ENCODE measurements around the gene FNIP2.
"Not testable (repeated sequence)": the region's sequence is repeated elsewhere in the genome, so short reads cannot be mapped to it uniquely, and the experiment has no call there.

FNIP2 gene

GRCh38 chr4:158768555-158769174, at the start of gene FNIP2:
FNIP2 (plus strand) TSS chr4:158769026; CDS start chr4:158769213, 187 bp downstream.
- peak; percentile 61 for DNase-seq (ENCODE audit: low read depth)

GRCh38 chr4:158721680-158722079, 47.1 kb upstream of the FNIP2 start:
- no peak for DNase-seq (ENCODE audit: low read depth)

GRCh38 chr4:158722291-158722916, 46.4 kb upstream of the FNIP2 start:
- DNase-seq (ENCODE audit: low read depth): no peak

GRCh38 chr4:158722917-158723793, 45.7 kb upstream of the FNIP2 start, which contains the start of gene PPID:
PPID (minus strand) TSS chr4:158723396; CDS start chr4:158723288, 108 bp downstream.
- DNase-seq (ENCODE audit: low read depth): peak; percentile 70

- no peak for DNase-seq (ENCODE audit: low read depth)
Observed at GRCh38 chr4:158724637-158725036, 44.2 kb upstream of the FNIP2 start.

- no peak for DNase-seq (ENCODE audit: low read depth)
Observed at GRCh38 chr4:158726633-158727032, 42.2 kb upstream of the FNIP2 start.

- no peak for DNase-seq (ENCODE audit: low read depth)
Observed at GRCh38 chr4:158728236-158728635, 40.6 kb upstream of the FNIP2 start.

GRCh38 chr4:158729716-158730559, 38.9 kb upstream of the FNIP2 start:
- peak; percentile 12 for DNase-seq (ENCODE audit: low read depth)

GRCh38 chr4:158738866-158739265, 30.0 kb upstream of the FNIP2 start:
- no peak for DNase-seq (ENCODE audit: low read depth)

GRCh38 chr4:158739600-158739999, 29.2 kb upstream of the FNIP2 start:
- no peak for DNase-seq (ENCODE audit: low read depth)

- DNase-seq (ENCODE audit: low read depth): no peak
Observed at GRCh38 chr4:158741326-158742021, 27.4 kb upstream of the FNIP2 start.

GRCh38 chr4:158746537-158746936, 22.3 kb upstream of the FNIP2 start:
- DNase-seq (ENCODE audit: low read depth): not testable (repeated sequence)

GRCh38 chr4:158750379-158750778, 18.4 kb upstream of the FNIP2 start:
- no peak for DNase-seq (ENCODE audit: low read depth)

GRCh38 chr4:158754385-158755180, 14.2 kb upstream of the FNIP2 start:
- DNase-seq (ENCODE audit: low read depth): no peak

- DNase-seq (ENCODE audit: low read depth): not testable (repeated sequence)
Observed at GRCh38 chr4:158755819-158756218, 13.0 kb upstream of the FNIP2 start.

- no peak for DNase-seq (ENCODE audit: low read depth)
Observed at GRCh38 chr4:158756588-158756987, 12.2 kb upstream of the FNIP2 start.

GRCh38 chr4:158758142-158758541, 10.7 kb upstream of the FNIP2 start:
- DNase-seq (ENCODE audit: low read depth): no peak

GRCh38 chr4:158758703-158759102, 10.1 kb upstream of the FNIP2 start:
- no peak for DNase-seq (ENCODE audit: low read depth)

GRCh38 chr4:158759539-158759938, 9.3 kb upstream of the FNIP2 start:
- not testable (repeated sequence) for DNase-seq (ENCODE audit: low read depth)

- no peak for DNase-seq (ENCODE audit: low read depth)
Observed at GRCh38 chr4:158760866-158761265, 8.0 kb upstream of the FNIP2 start.
